Neural progenitor cell (in vitro differentiated cells): ENCODE measurements around the gene SH3BGRL3. TPM values are rescaled to one million over a fixed set of nuclear protein-coding genes. Genes with fewer than 3 reads are reported as not detected.
A peak's percentile ranks its signal among the peaks of the same experiment; 100 is the strongest.
"Not testable (repeated sequence)": the region's sequence is repeated elsewhere in the genome, so short reads cannot be mapped to it uniquely, and the experiment has no call there.

Source experiments
- DNase-seq: peaks from one replicate; pipeline ENCODE4 v3.0.0-alpha.2; 2016; ENCODE audit warnings: low spot score
- H2AFZ ChIP-seq: fragments of 200-600 bp; sonication (generic); replicated peaks from 2 replicates; pipeline ENCODE4 v1.6.1; 2016; ENCODE audit warnings: antibody characterized with exemption
- H3F3A ChIP-seq: fragments of 200-600 bp; sonication (generic); 2 replicates; pipeline ENCODE4 v1.6.1; 2016; ENCODE audit warnings: antibody characterized with exemption, low read depth
- H3K27ac ChIP-seq: fragments of 200-600 bp; sonication (generic); 2 replicates; pipeline ENCODE4 v1.5.1; 2016; ENCODE audit warnings: mild to moderate bottlenecking
- H3K27me3 ChIP-seq: fragments of 200-600 bp; sonication (generic); 2 replicates; pipeline ENCODE4 v1.6.1; 2016; ENCODE audit warnings: mild to moderate bottlenecking, moderate library complexity
- H3K36me3 ChIP-seq: fragments of 200-600 bp; sonication (generic); 2 replicates; pipeline ENCODE4 v1.5.1; 2016
- H3K4me1 ChIP-seq: fragments of 200-600 bp; sonication (generic); 2 replicates; pipeline ENCODE4 v1.6.1; 2016; ENCODE audit warnings: mixed run types
- H3K4me2 ChIP-seq: fragments of 200-600 bp; sonication (generic); 2 replicates; pipeline ENCODE4 v1.6.1; 2016
- H3K4me3 ChIP-seq: fragments of 200-600 bp; sonication (generic); 2 replicates; pipeline ENCODE4 v1.5.1; 2016
- H3K79me2 ChIP-seq: fragments of 200-600 bp; sonication (generic); 2 replicates; pipeline ENCODE4 v1.6.1; 2016; ENCODE audit warnings: low read depth
- H3K9ac ChIP-seq: fragments of 200-600 bp; sonication (generic); 2 replicates; pipeline ENCODE4 v1.6.1; 2016
- H3K9me3 ChIP-seq: fragments of 200-600 bp; sonication (generic); 2 replicates; pipeline ENCODE4 v1.5.1; 2016; ENCODE audit warnings: low read depth
- H4K20me1 ChIP-seq: fragments of 200-600 bp; sonication (generic); 2 replicates; pipeline ENCODE4 v1.6.1; 2016; ENCODE audit warnings: low read depth
- H3K27ac Mint-ChIP-seq: 3 replicates; pipeline ENCODE4 v1.8.0; 2021; ENCODE audit warnings: mixed read lengths
- H3K27me3 Mint-ChIP-seq: 2 replicates; pipeline ENCODE4 v1.8.0; 2022; ENCODE audit warnings: low read depth, mild to moderate bottlenecking, inconsistent platforms, moderate library complexity, mixed read lengths; ENCODE audit not compliant: insufficient read depth
- H3K36me3 Mint-ChIP-seq: 3 replicates; pipeline ENCODE4 v1.8.0; 2021; ENCODE audit warnings: mixed read lengths
- H3K4me1 Mint-ChIP-seq: 3 replicates; pipeline ENCODE4 v1.8.0; 2021; ENCODE audit warnings: mixed read lengths
- H3K4me3 Mint-ChIP-seq: 3 replicates; pipeline ENCODE4 v1.8.0; 2021; ENCODE audit warnings: mild to moderate bottlenecking, moderate library complexity, mixed read lengths
- H3K9me3 Mint-ChIP-seq: 3 replicates; pipeline ENCODE4 v1.8.0; 2020; ENCODE audit warnings: mixed read lengths
- EZH2 ChIP-seq: fragments of 200-600 bp; sonication (generic); IDR thresholded peaks from 2 replicates; pipeline ENCODE4 v1.6.1; 2017; ENCODE audit warnings: antibody characterized with exemption, mild to moderate bottlenecking, moderate library complexity
- EZH2phosphoT487 ChIP-seq: fragments of 200-600 bp; sonication (generic); IDR thresholded peaks from 2 replicates; pipeline ENCODE4 v1.6.1; 2017; ENCODE audit warnings: antibody characterized with exemption
- total RNA-seq: library from RNA; depleted of rRNA; stranded (reverse); fragments of >200 nt; gene quantifications from 2 replicates; pipeline ENCODE4 v1.2.3, GENCODE V29; 2015; ENCODE audit warnings: low replicate concordance
- TF ChIP-seq, protein P1 (sequence below): fragments of 200-600 bp; sonication (generic); IDR thresholded peaks from 2 replicates; pipeline ENCODE4 v1.5.1; 2017; ENCODE audit warnings: antibody characterized with exemption, mild to moderate bottlenecking

SH3BGRL3 gene
- total RNA-seq, 1 donor from 2014 or later: 15.6 TPM

DNA sequence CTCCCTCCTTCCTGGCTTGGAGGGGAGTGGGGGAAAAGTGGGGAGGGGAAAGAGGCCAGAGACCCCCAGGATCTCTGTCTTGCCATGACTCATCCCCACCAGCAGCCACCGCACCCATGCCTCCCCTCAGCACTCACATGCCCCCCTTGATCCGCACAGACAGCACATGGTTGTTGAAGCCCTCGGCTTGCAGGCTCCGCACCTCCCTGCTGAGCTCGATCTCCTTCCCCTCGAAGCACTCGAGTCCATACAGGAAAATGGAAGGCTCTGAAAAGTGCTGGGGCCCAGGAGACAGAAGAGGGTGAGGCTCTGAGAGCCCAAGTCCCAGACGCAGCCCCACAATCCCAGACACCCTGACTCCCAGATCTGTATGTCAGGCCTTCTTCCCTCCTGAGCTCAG is 48.7 kb downstream of the SH3BGRL3 start:
- Histone ChIP-seq H3K4me1 (no peaks in the 10 kb centered on the region), H3K9me3 (no peaks in the 10 kb centered on the region), H3K79me2 (no peaks in the 10 kb centered on the region), H3K4me2 (no peak overlapping the region), H2AFZ (no peak overlapping the region), H4K20me1 (no peaks in the 10 kb centered on the region), H3K36me3 (no peaks in the 10 kb centered on the region), H3K27ac (no peak overlapping the region), H3K27me3 (no peaks in the 10 kb centered on the region), H3F3A (no peaks in the 10 kb centered on the region), H3K9ac (no peak overlapping the region), H3K4me3 (no peak overlapping the region)
- no peak for DNase-seq
- Mint-ChIP-seq H3K27ac (peak overlapping the region; percentile 63), H3K9me3 (no peaks in the 10 kb centered on the region), H3K4me3 (no peak overlapping the region), H3K4me1 (peaks cover 3% of the 10 kb centered on the region), H3K27me3 (peaks cover 2% of the 10 kb centered on the region), H3K36me3 (peaks cover 3% of the 10 kb centered on the region)
- TF ChIP-seq EZH2 (no peak), EZH2phosphoT487 (no peak)
- TF ChIP-seq, protein P1, sequence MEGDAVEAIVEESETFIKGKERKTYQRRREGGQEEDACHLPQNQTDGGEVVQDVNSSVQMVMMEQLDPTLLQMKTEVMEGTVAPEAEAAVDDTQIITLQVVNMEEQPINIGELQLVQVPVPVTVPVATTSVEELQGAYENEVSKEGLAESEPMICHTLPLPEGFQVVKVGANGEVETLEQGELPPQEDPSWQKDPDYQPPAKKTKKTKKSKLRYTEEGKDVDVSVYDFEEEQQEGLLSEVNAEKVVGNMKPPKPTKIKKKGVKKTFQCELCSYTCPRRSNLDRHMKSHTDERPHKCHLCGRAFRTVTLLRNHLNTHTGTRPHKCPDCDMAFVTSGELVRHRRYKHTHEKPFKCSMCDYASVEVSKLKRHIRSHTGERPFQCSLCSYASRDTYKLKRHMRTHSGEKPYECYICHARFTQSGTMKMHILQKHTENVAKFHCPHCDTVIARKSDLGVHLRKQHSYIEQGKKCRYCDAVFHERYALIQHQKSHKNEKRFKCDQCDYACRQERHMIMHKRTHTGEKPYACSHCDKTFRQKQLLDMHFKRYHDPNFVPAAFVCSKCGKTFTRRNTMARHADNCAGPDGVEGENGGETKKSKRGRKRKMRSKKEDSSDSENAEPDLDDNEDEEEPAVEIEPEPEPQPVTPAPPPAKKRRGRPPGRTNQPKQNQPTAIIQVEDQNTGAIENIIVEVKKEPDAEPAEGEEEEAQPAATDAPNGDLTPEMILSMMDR: no peak

DNA sequence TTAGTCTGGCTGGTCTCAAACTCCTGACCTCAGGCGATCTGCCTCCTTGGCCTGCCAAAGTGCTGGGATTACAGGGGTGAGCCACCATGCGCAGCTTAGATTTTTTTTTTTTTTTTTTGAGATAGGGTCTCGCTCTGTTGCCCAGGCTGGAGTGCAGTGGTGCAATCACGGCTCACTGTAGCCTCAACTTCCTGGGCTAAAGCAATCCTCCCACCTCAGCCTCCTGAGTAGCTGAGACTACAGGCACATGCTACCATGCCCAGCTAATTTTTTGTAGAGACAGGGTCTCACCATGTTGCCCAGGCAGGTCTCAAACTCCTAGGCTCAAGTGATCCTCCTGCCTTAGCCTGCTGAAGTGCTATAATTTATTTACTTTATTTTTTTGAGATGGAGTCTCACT is 49.5 kb downstream of the SH3BGRL3 start:
- not testable (repeated sequence) for H3K4me3 ChIP-seq, H3K4me1 Mint-ChIP-seq, H3K9ac ChIP-seq, H3K27me3 ChIP-seq, H3K79me2 ChIP-seq, H3K4me2 ChIP-seq, H3K27ac Mint-ChIP-seq, H3K9me3 ChIP-seq, H3K36me3 ChIP-seq, H4K20me1 ChIP-seq, DNase-seq, H3K27me3 Mint-ChIP-seq, H3F3A ChIP-seq, H3K4me1 ChIP-seq, H3K4me3 Mint-ChIP-seq, H3K36me3 Mint-ChIP-seq, H3K27ac ChIP-seq, H3K9me3 Mint-ChIP-seq, H2AFZ ChIP-seq

DNA sequence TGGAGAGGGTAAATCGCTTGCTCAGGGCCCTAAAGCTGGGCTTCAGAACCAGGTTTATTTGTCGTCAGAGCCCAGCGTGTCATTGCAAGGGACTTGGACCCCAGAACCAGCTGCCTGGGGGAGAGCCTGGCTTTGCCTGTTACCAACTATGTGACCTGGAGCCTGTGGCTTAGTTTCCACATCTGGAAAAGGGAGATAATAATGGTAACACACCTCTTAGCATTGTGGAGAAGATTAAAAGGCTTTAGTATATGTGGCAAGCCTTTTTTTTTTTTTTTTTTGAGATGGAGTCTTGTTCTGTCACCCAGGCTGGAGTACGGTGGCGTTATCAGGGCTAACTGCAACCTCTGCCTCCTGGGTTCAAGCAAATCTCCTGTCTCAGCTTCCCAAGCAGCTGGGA is 50.4 kb downstream of the SH3BGRL3 start:
- Mint-ChIP-seq H3K9me3 (no peaks in the 10 kb centered on the region), H3K4me3 (no peak overlapping the region), H3K4me1 (peaks cover 7% of the 10 kb centered on the region), H3K36me3 (peaks cover 1% of the 10 kb centered on the region), H3K27me3 (peaks cover 2% of the 10 kb centered on the region), H3K27ac (no peak overlapping the region)
- Histone ChIP-seq H3K27me3 (no peaks in the 10 kb centered on the region), H2AFZ (no peak overlapping the region), H4K20me1 (no peaks in the 10 kb centered on the region), H3K36me3 (no peaks in the 10 kb centered on the region), H3K4me2 (no peak overlapping the region), H3K27ac (no peak overlapping the region), H3K4me1 (peaks cover 8% of the 10 kb centered on the region), H3K9me3 (no peaks in the 10 kb centered on the region), H3K9ac (no peak overlapping the region), H3K79me2 (peaks cover 10% of the 10 kb centered on the region), H3F3A (no peaks in the 10 kb centered on the region), H3K4me3 (no peak overlapping the region)
- TF ChIP-seq EZH2phosphoT487 (no peak), EZH2 (no peak)
- TF ChIP-seq, protein P1: no peak
- DNase-seq: no peak

Other genes with a start within 250 kb of the SH3BGRL3 start
- not detected in 2 replicates for gene SLC30A2, start 234.0 kb upstream of the SH3BGRL3 start, total RNA-seq
- not detected in 2 replicates for gene TRIM63, start 212.5 kb upstream of the SH3BGRL3 start, total RNA-seq
- 11.0 and 12.0 TPM in 2 replicates for gene PDIK1L, start 168.3 kb upstream of the SH3BGRL3 start, total RNA-seq
- gene FAM110D, start 121.0 kb upstream of the SH3BGRL3 start, total RNA-seq: 0.28 and 0.50 TPM in 2 replicates
- gene C1orf232, start 111.1 kb upstream of the SH3BGRL3 start, total RNA-seq: not detected in 2 replicates
- 3.3 and 13.3 TPM in 2 replicates for gene ZNF593, start 110.2 kb upstream of the SH3BGRL3 start, total RNA-seq
- 0.67 and 2.1 TPM in 2 replicates for gene ZNF593OS, start 108.3 kb upstream of the SH3BGRL3 start, total RNA-seq
- gene CNKSR1, start 102.6 kb upstream of the SH3BGRL3 start, total RNA-seq: 7.8 and 13.0 TPM in 2 replicates
- gene CATSPER4, start 89.5 kb upstream of the SH3BGRL3 start, total RNA-seq: 0.40 TPM in 1 of 2 replicates, not detected in the other
- 41.4 and 54.1 TPM in 2 replicates for gene CEP85, start 45.9 kb upstream of the SH3BGRL3 start, total RNA-seq
- gene UBXN11, start 26.6 kb downstream of the SH3BGRL3 start, total RNA-seq: 5.9 and 10.2 TPM in 2 replicates
- 2.5 and 7.3 TPM in 2 replicates for gene CD52, start 37.9 kb downstream of the SH3BGRL3 start, total RNA-seq
- gene CRYBG2, start 74.0 kb downstream of the SH3BGRL3 start, total RNA-seq: 3.0 and 6.5 TPM in 2 replicates
- not detected in 2 replicates for gene ZNF683, start 92.7 kb downstream of the SH3BGRL3 start, total RNA-seq
- gene LIN28A, start 130.7 kb downstream of the SH3BGRL3 start, total RNA-seq: 1,311 and 1,384 TPM in 2 replicates
- gene DHDDS, start 152.2 kb downstream of the SH3BGRL3 start, total RNA-seq: 30.5 and 43.0 TPM in 2 replicates
- 831 and 964 TPM in 2 replicates for gene HMGN2, start 192.4 kb downstream of the SH3BGRL3 start, total RNA-seq
- 18.7 and 43.9 TPM in 2 replicates for gene RPS6KA1, start 249.7 kb downstream of the SH3BGRL3 start, total RNA-seq